Fibroblast of skin of left biceps (primary cell): ENCODE data around the gene GRIK2.
"Not testable (repeated sequence)": the region's sequence is repeated elsewhere in the genome, so short reads cannot be mapped to it uniquely, and the experiment has no call there.

Experiments
- DNase-seq, 2 experiments: peaks; one replicate each; pipeline ENCODE4 v3.0.0-alpha.2; 2013; ENCODE audit warnings: low read depth in 2 of 2

GRIK2 gene

GRCh38 chr6:101630941-101631340, 237.4 kb downstream of the GRIK2 start:
- no peak for DNase-seq

- DNase-seq: no peak
Measured at GRCh38 chr6:101633081-101633480, 239.6 kb downstream of the GRIK2 start.

- not testable (repeated sequence) for DNase-seq
Measured at GRCh38 chr6:101638865-101639264, 245.4 kb downstream of the GRIK2 start.

GRCh38 chr6:101640131-101640530, 246.6 kb downstream of the GRIK2 start:
- DNase-seq: no peak

- DNase-seq: no peak
Measured at GRCh38 chr6:101645770-101646169, 252.3 kb downstream of the GRIK2 start.

- no peak for DNase-seq
Measured at GRCh38 chr6:101650402-101651100, 257.0 kb downstream of the GRIK2 start.

GRCh38 chr6:101652079-101652478, 258.6 kb downstream of the GRIK2 start:
- no peak for DNase-seq

GRCh38 chr6:101655109-101655508, 261.6 kb downstream of the GRIK2 start:
- DNase-seq: no peak

- no peak for DNase-seq
Measured at GRCh38 chr6:101662111-101662897, 268.8 kb downstream of the GRIK2 start.

- no peak for DNase-seq
Measured at GRCh38 chr6:101663100-101663499, 269.6 kb downstream of the GRIK2 start.

GRCh38 chr6:101666256-101666655, 272.7 kb downstream of the GRIK2 start:
- DNase-seq: no peak

- DNase-seq: no peak
Measured at GRCh38 chr6:101668496-101669030, 275.1 kb downstream of the GRIK2 start.

- no peak for DNase-seq
Measured at GRCh38 chr6:101676187-101676586, 282.7 kb downstream of the GRIK2 start.

GRCh38 chr6:101682937-101683336, 289.4 kb downstream of the GRIK2 start:
- no peak for DNase-seq

- DNase-seq: peak in 1 of 2 experiments; percentile 6
Measured at GRCh38 chr6:101683884-101684283, 290.4 kb downstream of the GRIK2 start.

GRCh38 chr6:101686653-101687052, 293.1 kb downstream of the GRIK2 start:
- DNase-seq: no peak

GRCh38 chr6:101689156-101689555, 295.6 kb downstream of the GRIK2 start:
- no peak for DNase-seq

- no peak for DNase-seq
Measured at GRCh38 chr6:101689695-101690094, 296.2 kb downstream of the GRIK2 start.

- DNase-seq: no peak
Measured at GRCh38 chr6:101700655-101701054, 307.1 kb downstream of the GRIK2 start.

- DNase-seq: no peak
Measured at GRCh38 chr6:101703311-101703710, 309.8 kb downstream of the GRIK2 start.

- no peak for DNase-seq
Measured at GRCh38 chr6:101705866-101706265, 312.4 kb downstream of the GRIK2 start.

GRCh38 chr6:101706576-101706975, 313.1 kb downstream of the GRIK2 start:
- DNase-seq: no peak

GRCh38 chr6:101711518-101711917, 318.0 kb downstream of the GRIK2 start:
- no peak for DNase-seq
